Endometrial microvascular endothelial cells (primary cell): ENCODE data around the gene IL19. TPM values are rescaled to one million over a fixed set of nuclear protein-coding genes. Genes with fewer than 3 reads are reported as not detected.

Source experiments
- in situ Hi-C: cut with HindIII; loops from 2 replicates; pipeline ENCODE4 v1.10.0; 2017; ENCODE audit warnings: low sequenced_read_pairs, low pct_unique_long_range_greater_than_20kb; ENCODE audit errors: inconsistent ontology term
- total RNA-seq: library from RNA; depleted of rRNA; stranded (reverse); fragments of >200 nt; gene quantifications from one replicate; pipeline ENCODE4 v1.2.3, GENCODE V29; 2015; ENCODE audit errors: inconsistent ontology term

Gene IL19, protein sequence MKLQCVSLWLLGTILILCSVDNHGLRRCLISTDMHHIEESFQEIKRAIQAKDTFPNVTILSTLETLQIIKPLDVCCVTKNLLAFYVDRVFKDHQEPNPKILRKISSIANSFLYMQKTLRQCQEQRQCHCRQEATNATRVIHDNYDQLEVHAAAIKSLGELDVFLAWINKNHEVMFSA
- total RNA-seq = not detected

DNA sequence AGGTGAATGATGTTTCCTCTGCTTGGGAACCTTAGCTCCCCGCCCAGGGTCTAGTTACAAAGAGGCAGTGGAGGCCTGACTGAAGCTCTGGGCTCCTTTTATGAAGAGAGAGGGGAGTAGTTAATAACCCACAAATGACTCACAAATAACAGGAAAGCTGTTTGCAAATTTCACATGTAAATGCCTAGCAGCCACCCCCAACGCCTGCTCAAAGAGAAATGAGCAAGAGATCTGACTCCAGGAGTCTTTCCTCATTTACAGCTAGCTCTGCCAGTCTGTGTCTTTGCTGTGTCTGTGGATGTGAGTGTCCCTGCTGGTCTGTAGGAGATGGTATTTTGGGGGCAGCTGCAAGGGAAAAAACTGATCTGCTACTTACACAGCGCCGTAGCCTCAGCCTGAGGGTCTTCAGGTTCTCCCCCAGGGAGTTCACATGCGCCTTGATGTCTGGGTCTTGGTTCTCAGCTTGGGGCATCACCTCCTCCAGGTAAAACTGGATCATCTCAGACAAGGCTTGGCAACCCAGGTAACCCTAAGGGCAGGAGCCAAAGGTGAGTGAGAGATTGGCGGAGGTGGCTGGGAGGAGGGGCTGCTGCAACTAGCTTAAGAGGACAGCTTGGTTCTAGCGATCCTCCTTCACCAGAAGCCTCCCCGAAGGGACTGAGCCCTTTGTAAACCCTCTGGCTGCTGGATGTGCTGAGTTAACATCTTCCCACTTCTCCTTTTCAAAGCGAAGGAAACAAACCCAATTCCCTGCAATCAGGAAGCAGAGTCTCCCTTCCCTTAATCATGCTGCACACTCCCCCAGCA is at the start of gene IL19:
TSS of gene IL19 (plus strand) at position 243 of the 807 bp plus-strand sequence. CDS start 65,890 bp downstream, outside the sequence.
- in situ Hi-C loops = no loop called here

DNA sequence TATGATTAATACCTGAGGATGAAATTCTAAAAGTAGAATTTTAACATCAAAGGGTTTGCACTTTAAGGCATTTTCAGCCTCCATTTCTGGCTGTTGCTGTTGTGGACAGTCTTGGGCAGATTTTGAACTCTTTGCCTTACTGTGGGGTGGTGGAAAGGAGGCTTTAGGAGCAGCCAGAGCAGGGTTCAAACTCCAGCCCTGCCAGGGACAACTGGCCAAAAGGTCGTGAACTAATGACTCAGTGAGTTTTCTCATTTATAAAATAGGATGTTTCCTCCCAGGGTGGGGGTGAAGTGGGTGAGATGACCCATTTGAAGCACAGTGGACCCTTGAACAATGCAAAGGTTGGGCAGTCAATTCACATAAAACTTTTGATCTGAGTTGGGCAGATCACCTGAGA is 49.1 kb upstream of the IL19 start:
- in situ Hi-C loops = no loop called here

DNA sequence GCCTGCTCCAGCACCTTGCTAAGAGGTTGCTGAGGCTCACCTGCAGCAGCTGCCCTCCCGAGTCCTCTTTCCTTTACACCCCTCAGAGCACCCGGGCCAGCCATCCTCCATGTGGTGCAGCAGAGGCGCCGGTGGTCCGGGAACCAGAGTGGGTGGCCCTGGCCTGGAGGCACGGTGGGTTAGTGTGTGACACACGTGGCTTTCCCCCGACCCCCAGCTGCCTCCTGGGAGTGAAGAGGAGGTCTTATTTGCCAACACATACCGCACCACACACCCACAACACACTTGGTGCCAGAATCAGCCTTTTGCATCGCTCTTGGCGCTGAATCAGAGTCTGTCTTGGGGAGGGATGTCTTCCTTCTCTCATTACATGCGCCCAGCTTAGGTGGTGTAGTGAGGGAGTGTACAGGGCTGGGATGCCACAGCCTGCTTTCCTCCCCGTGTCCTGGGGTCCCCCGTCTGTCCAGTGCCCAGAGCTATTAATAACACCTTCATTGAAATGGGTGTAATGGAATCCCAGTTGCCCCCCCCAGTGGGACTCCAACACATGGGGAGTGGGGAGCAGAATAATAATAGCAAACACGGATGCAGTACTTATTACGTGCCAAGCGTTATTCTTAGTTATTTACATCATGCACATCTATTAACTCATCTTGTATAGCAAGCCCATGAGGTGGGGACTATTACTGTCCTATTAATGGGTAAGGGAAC is 47.7 kb upstream of the IL19 start:
- in situ Hi-C loops = no loop called here

- in situ Hi-C loops = no loop called here
Measured at GRCh38 chr1:206723462-206723804, 47.1 kb upstream of the IL19 start.

- in situ Hi-C loops = no loop called here
Measured at GRCh38 chr1:206723805-206724472, 46.6 kb upstream of the IL19 start.

GRCh38 chr1:206725109-206725963 is 45.2 kb upstream of the IL19 start:
- in situ Hi-C loops = no loop called here

GRCh38 chr1:206727981-206728696 is 42.4 kb upstream of the IL19 start:
- in situ Hi-C loops = no loop called here

DNA sequence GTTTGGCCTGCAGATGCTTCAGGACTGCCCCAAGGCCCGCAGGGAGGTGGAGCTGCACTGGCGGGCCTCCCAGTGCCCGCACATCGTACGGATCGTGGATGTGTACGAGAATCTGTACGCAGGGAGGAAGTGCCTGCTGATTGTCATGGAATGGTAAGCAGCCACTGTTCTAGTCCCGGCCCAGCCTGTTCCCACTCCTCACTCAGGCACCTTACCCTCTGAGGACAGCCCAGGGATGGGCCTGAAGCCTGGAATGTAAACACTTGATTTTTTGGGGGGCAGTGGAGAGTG is 41.9 kb upstream of the IL19 start:
- in situ Hi-C loops = no loop called here

- in situ Hi-C loops = no loop called here
Measured at GRCh38 chr1:206729050-206729449, 41.5 kb upstream of the IL19 start.

GRCh38 chr1:206729507-206729906 is 41.1 kb upstream of the IL19 start:
- in situ Hi-C loops = no loop called here

DNA sequence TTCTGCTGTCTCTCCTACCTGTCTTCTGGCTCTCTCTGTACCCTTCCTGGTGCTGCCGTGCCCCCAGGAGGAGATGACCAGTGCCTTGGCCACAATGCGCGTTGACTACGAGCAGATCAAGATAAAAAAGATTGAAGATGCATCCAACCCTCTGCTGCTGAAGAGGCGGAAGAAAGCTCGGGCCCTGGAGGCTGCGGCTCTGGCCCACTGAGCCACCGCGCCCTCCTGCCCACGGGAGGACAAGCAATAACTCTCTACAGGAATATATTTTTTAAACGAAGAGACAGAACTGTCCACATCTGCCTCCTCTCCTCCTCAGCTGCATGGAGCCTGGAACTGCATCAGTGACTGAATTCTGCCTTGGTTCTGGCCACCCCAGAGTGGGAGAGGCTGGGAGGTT is 38.1 kb upstream of the IL19 start:
- in situ Hi-C loops = no loop called here

GRCh38 chr1:206732992-206733391 is 37.6 kb upstream of the IL19 start:
- in situ Hi-C loops = no loop called here

DNA sequence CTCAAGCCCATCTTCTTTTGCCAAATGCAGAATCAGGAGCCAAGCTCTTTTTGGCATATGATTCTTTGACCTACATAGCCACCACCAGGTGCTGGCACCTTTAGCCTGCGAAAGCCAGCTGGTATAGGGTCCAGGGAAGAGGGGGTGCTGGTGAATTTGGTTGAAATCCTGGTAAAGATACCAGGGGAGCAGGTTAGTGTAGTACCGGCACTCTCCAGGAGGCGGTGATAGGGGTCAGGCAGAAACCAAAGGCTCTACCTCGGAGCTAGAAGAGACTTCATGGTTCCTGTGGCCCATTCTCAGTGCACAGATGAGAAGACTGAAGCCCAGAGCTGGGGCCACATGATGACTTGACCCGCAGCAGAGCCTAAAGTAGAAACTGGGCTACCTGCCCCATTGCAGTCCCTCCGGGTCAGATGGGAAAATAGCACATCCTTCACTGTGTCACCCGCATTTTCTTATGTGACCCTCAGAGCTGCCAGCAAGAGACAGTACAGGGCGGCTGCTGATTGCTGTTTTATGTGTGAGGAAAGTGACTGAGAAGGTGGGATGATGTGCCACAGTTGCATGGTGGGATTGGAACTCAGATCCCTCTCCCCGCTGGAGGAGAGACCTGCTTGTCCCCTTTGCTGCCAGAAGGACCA is 36.0 kb upstream of the IL19 start:
- in situ Hi-C loops = no loop called here

DNA sequence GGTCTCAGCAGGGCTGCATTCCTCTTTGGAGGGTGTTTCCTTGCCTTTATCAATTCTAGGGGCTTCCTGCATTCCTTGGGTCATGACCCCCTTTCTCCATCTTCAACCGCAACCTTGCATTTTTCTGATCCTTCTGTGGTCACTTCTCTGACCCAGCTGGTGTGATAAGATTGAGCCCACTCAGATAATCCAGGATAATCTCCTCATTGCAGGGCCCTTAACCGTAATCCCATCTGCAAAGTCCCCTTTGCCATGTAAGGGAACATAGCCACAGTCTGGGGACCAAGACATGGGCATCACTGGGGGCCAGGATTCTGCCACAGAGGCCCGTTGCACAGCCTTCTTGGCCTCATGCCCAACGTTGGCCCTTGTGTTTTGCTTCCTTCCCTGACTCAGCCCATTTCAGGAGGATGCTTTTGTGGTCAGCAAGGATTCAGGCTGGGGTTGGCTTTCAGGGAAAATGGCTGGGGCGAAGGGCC is 35.0 kb upstream of the IL19 start:
- in situ Hi-C loops = no loop called here

DNA sequence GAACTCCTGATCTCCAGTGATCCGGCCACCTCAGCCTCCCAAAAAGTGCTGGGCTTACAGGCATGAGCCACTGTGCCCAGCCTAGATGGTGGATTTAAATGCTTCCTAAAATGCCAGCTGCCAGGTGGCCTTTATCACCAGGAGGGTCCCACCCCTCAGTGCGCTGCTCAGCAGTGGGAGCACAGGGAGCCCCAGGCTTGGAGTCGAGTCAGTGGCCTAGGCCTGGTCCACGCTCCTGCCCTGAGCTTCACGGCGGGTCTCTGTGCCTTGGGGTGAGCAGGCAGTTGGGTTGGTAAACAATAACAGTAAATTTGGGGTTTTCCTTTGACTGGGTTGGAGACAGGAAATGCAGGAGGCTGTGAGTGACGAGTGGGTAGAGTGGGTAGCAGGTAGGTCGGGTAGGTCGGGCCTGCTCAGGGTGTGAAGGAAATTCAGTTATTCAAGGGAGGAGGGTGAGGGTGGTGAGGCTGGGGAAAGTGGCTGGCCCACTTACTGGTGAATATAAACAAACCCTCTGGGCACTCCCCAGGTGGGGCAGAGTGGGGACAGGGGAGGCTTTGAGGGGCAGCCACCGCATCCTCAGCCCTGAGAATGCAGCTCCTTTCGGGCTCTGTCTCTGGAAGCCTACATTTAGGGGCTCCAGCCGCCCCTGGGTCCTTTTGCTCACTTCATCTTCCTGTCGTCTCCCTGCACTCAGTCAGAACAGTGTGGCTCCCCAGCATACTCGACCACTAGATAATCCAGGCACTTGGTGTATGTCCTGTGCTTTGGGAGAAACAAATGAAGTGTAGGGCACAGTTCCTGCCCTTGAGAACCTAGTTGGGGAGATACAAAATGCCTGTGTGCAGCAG is 33.5 kb upstream of the IL19 start:
- in situ Hi-C loops = no loop called here

GRCh38 chr1:206737729-206738201 is 32.8 kb upstream of the IL19 start:
- in situ Hi-C loops = no loop called here
